NB4 (cell line): Measurements from ENCODE around the gene LRRC26.

Experiments used
- MYC ChIP-seq: IDR thresholded peaks from 2 replicates; pipeline ENCODE4 v1.6.1; 2011; ENCODE audit warnings: low read depth, low read length
- POLR2A ChIP-seq: IDR thresholded peaks from 2 replicates; pipeline ENCODE4 v1.6.1; 2011; ENCODE audit warnings: mild to moderate bottlenecking; ENCODE audit not compliant: insufficient read length; ENCODE audit errors: extremely low read depth
- TF ChIP-seq, protein P1 (sequence below): IDR thresholded peaks from one replicate; pipeline ENCODE4 v1.5.1; 2012; ENCODE audit warnings: low read depth, low read length

DNA sequence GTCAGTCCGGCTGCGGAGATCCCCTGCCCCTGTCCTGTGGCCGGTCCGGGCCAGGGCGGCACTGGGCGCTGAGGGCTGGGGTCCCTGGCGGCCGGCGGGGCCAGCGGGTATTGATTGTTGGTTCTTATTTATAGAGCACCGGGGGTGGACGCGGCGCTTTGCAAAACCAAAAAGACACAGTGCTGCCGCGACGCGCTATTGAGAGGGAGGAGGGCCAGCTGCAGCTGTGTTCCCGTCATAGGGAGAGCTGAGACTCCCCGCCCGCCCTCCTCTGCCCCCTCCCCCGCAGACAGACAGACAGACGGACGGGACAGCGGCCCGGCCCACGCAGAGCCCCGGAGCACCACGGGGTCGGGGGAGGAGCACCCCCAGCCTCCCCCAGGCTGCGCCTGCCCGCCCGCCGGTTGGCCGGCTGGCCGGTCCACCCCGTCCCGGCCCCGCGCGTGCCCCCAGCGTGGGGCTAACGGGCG, 2.5 kb downstream of the LRRC26 start:
- no peak for TF ChIP-seq MYC
- TF ChIP-seq, protein P1, sequence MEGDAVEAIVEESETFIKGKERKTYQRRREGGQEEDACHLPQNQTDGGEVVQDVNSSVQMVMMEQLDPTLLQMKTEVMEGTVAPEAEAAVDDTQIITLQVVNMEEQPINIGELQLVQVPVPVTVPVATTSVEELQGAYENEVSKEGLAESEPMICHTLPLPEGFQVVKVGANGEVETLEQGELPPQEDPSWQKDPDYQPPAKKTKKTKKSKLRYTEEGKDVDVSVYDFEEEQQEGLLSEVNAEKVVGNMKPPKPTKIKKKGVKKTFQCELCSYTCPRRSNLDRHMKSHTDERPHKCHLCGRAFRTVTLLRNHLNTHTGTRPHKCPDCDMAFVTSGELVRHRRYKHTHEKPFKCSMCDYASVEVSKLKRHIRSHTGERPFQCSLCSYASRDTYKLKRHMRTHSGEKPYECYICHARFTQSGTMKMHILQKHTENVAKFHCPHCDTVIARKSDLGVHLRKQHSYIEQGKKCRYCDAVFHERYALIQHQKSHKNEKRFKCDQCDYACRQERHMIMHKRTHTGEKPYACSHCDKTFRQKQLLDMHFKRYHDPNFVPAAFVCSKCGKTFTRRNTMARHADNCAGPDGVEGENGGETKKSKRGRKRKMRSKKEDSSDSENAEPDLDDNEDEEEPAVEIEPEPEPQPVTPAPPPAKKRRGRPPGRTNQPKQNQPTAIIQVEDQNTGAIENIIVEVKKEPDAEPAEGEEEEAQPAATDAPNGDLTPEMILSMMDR = no peak
- no peak for TF ChIP-seq POLR2A
